Germinal center (tissue), 1 donor: ENCODE measurements around the gene TMEM169.
A peak's percentile ranks its signal among the peaks of the same experiment; 100 is the strongest.
"Not testable (repeated sequence)": the region's sequence is repeated elsewhere in the genome, so short reads cannot be mapped to it uniquely, and the experiment has no call there.

ENCODE experiments used
- DNase-seq: peaks from one replicate; pipeline ENCODE4 v3.0.0; 2012; ENCODE audit warnings: mixed read lengths, low spot score

TMEM169 gene

DNA sequence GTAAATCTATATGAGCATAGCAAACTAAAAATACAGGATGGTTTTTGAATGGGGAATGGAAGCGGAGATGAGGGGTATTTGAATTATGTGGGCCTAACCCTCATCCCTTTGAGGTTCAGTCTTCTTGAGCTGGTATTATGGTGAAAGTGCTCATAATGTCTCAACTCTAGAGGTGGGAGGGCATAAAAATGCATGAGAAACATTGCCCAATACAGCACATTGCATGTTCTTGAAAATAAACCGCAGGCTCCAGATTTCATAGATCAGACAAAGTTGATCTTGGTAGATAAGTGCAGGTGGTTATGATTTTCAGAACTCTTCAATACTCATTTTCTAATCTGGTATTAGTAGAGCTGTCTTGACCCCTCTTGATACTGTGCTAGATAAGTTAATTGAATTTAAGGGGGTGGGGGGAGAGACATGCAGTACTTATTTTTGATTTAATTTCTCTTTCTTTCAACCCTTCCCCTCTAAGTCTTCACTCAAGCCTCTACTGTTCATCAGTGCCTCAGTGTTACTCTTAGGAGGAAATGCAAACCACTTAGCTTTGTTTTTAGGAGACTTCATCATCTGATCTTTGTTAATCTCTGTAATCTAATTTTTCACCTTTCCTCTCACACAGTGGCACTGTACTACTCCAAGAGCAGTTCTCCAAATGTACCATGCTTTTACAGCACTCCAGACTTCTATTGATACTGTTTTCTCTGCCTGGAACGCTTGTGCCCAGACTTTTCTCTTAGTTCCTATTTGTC lies 49.6 kb downstream of the TMEM169 start:
- DNase-seq = no peak

GRCh38 chr2:216132585-216132984 lies 50.9 kb downstream of the TMEM169 start:
- DNase-seq = no peak

DNA sequence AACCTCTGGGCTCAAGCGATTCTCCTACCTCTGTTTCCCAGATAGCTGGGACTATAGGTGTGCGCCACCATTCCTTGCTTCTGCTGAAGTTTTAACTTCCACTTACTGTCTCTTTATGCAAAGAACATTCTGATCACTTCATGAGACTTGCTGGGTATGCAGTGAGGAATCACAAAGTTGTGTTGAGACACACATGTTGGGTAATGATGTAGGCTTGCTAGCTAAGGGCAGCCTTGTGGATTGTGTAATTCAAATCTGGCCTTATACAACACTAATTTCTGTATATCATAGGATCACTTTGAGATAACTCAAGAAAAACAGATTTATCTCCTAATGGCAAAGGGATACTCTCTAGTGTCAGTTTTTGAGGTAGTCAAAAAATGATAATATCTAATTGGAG lies 51.7 kb downstream of the TMEM169 start:
- DNase-seq = no peak

DNA sequence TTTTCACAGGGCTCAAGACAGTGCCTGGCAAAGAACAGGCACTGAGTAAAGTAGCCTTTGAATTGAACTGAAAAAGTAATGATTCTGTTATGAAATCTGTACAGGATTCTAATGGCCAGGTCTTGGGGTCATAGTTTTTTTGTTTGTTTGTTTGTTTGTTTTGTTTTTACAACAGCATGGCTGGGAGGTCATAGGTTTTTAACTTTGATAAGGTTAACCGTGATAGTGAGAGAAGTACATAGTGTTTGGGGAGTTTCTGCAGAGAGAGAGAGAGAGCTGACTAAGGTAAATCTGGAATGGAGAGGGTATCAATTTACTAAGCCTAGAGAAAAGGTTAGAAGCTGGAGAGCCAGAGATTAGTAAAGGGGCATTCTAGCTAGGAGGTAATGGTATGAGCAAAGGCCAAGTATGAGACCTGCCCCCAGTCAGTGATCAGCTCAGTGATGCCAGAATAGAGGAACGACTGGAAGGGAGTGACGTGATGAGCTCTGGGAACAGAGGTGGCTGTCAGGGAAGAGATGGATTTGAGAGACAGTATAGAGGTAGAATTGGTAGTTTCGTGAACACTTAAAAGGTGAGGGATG lies 53.3 kb downstream of the TMEM169 start:
- no peak for DNase-seq

DNA sequence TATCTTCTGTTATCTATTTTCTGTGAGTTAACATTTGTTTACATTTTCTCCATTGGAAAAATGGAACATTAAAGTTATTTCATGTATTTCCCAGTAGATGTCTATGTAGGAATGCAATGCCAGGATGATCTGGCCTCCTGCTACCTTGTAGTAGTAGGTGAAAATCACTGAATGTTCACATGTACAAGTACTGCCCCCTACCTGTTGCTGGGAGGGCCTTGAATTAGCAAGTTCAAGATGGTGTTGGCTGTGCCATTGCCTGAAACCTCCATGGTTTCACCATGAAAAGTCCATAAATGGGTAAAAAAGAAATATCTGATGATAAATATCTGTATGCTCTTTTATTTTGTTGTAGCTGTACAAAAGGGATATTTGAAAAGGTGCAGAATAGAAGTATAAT lies 58.2 kb downstream of the TMEM169 start:
- DNase-seq = peak; percentile 18

GRCh38 chr2:216141516-216141915 lies 59.8 kb downstream of the TMEM169 start:
- DNase-seq = not testable (repeated sequence)

DNA sequence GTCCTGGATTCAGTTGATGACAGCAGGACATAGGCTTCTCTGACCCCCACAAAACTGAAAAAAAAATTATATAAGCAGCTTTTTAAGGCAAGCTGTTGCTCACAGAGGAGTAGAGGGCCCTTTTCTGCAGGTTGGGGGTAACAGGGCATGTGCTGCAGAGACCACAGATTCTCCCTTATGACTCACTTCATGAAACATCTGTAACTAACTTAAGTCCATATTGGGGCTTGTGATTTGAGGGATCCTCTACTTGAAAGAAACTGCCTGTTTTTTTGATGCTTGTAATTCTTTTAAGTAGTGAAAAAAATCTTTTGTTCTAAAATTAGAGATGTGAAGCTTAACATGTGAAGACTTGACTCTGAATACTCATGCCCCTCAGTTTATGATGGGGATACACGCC lies 60.8 kb downstream of the TMEM169 start:
- DNase-seq = no peak

- DNase-seq = no peak
Observed at GRCh38 chr2:216144372-216144771, 62.7 kb downstream of the TMEM169 start.

DNA sequence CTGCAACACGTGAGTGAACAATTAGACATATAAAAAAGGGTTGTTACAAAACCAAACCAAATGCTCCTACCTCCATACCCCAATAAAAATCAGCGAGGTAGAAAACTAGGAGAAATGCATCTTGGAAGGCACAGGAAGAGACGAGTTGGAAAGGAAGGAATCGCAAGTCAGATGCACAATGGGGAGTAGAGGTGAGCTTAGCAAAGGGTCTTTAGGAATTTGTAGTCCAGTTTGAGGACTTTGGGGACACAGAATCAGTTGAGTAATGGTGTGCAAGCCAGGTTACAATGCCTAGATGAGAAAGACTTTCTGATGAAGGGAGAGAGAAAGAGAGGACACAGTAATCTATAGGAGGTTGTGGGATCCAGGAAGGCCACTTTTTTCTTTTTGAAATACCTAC lies 63.1 kb downstream of the TMEM169 start:
- DNase-seq = no peak

GRCh38 chr2:216146573-216146972 lies 64.9 kb downstream of the TMEM169 start:
- DNase-seq = no peak

DNA sequence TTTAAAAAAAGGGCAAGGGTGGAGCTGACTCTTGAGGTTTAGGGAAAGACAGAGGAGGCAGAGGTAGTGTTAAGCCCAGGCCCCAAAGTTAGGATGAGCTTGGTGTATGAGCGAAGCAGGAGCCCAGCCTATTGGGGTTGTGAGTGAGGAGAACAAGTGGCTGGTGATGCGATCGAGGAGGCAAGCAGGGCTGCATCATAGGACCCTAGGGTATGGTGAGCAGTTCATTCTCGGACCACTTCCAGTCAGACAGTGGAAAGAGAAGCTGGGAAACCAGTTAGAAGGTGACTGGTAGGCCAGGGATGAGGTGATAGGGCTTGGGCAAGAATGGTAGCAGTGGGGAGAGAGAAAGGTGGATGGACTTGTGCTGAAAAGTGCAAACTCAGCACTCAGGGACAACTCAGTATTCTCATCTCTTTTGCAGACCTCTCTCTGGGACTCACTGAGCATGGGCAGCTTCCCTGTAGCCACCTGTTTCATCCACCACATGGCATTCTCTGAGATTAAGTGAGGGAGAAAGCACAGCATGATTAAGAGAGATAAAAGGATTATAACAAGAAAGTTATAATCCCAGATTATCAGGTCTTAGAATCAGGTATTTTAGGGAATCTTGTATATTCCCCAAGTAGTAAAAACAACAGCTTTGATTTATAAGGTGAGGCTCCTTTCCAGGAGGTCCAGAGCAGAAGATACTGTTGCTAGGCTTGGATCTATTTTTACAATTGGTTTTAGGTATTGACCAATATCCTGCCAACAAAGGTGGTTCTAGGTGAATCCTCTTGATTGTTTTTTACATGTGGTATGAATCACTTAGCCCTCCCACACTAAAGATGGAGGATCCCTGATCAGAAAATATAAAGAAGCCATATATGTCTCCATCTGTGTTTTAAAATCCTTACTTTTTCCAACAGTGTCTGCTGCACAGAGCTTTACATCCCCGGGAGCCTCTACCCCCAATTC lies 65.7 kb downstream of the TMEM169 start:
- DNase-seq = no peak

- DNase-seq = no peak
Observed at GRCh38 chr2:216148983-216149382, 67.3 kb downstream of the TMEM169 start.

- no peak for DNase-seq
Observed at GRCh38 chr2:216149741-216150140, 68.0 kb downstream of the TMEM169 start.

DNA sequence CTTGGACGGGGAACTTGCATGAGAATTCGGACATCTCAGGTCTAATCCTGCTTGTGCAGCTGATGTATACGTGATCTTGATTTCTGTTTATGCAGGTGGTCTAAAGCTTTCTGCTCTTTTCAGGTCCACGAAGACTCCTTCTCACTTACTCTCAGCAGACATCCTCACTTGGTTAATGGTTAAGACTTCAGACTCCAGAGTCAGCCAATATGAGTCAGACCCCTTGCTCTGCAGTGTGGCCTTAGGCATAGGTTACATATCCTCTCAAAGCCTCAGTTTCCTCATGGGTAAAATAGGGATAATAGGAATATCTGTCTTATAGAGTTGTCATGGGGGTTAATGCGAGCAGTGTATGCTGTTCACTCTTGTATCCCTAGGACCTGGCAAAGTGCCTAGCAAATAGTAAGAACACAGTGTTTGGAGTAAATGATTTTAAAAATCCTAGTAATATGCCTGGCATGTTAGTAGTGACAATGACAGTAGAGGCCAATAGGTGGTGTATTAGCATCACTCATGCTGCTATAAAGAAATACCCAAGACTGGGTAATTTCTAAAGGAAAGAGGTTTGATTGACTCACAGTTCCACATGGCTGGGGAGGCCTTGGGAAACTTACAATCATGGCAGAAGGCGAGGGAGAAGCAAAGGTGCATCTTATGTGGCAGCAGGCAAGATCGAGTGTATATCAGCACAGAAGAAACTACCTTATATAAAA lies 69.8 kb downstream of the TMEM169 start:
- no peak for DNase-seq
